Lower leg skin (tissue), 3 donors: ENCODE results near the gene RRAD.

Source experiments
- CTCF ChIP-seq, 3 donors: fragments of 450-650 bp; IDR thresholded peaks; one replicate each; pipeline ENCODE4 v1.5.1; 2016; ENCODE audit warnings: antibody characterized with exemption in 3 of 3, mild to moderate bottlenecking in 3 of 3, moderate library complexity in 2 of 3
- POLR2A ChIP-seq, 2 donors: fragments of 450-650 bp; IDR thresholded peaks; one replicate each; pipeline ENCODE4 v1.6.1; 2016 to 2017; ENCODE audit warnings: antibody characterized with exemption in 2 of 2, mild to moderate bottlenecking in 1 of 2, moderate library complexity in 1 of 2

GRCh38 chr16:66880288-66881013 lies 44.9 kb downstream of the RRAD start, which contains the start of gene PDP2:
- TF ChIP-seq CTCF (IDR thresholded peaks at IDR 0.05), result no peak
- TF ChIP-seq POLR2A (IDR thresholded peaks at IDR 0.05), result no peak
